IMR-90 (cell line): ENCODE data around the gene TEX52. TPM values are rescaled to one million over a fixed set of nuclear protein-coding genes. Genes with fewer than 3 reads are reported as not detected.

Source experiments
- ATAC-seq: fragments of 200-7000 bp; cut with Tn5 transposase; 2 replicates; pipeline ENCODE4 v1.9.1; 2020; ENCODE audit warnings: low read depth, mild to moderate bottlenecking, moderate library complexity
- BruUV-seq: library from RNA; stranded (reverse); fragments of 400-500 nt; replicated peaks from 2 replicates; lab custom pipeline; 2021; lab: Mats Ljungman, UMichigan
- CTCF ChIA-PET: fragments of 300-600 bp; formaldehyde crosslinking; extraction: SDS; loops from one replicate; lab custom pipeline; 2021; ENCODE audit warnings: antibody characterized with exemption; lab: Yijun Ruan, JAX
- POLR2A ChIA-PET: fragments of 300-600 bp; sonication (Branson Sonifier 250); formaldehyde crosslinking; loops from one replicate; lab custom pipeline; 2022; ENCODE audit warnings: antibody characterized with exemption; ENCODE audit not compliant: unreplicated experiment; lab: Charles Lee
- DNase-seq: peaks from one replicate; pipeline ENCODE4 v3.0.0; 2013
- H2AFZ ChIP-seq: replicated peaks from 2 replicates; pipeline ENCODE3; 2013; ENCODE audit warnings: low read length, mild to moderate bottlenecking; ENCODE audit not compliant: poor library complexity
- H2AK5ac ChIP-seq: 2 replicates; pipeline ENCODE4 v1.6.1; 2013; ENCODE audit warnings: low read depth, low read length, inconsistent platforms
- H2AK9ac ChIP-seq: replicated peaks from 2 replicates; pipeline ENCODE3; 2013; ENCODE audit warnings: mild to moderate bottlenecking, low read depth, low read length, moderate library complexity; ENCODE audit not compliant: poor library complexity
- H2BK120ac ChIP-seq: 2 replicates; pipeline ENCODE4 v1.6.1; 2013; ENCODE audit warnings: low read depth, low read length, inconsistent platforms
- H2BK15ac ChIP-seq: 3 replicates; pipeline ENCODE4 v1.6.1; 2013; ENCODE audit warnings: low read depth, low read length, inconsistent platforms
- H2BK20ac ChIP-seq: 2 replicates; pipeline ENCODE4 v1.6.1; 2013; ENCODE audit warnings: low read depth, mild to moderate bottlenecking, inconsistent platforms, low read length, moderate library complexity
- H2BK5ac ChIP-seq: 2 replicates; pipeline ENCODE4 v1.6.1; 2013; ENCODE audit warnings: mild to moderate bottlenecking, low read depth, low read length, inconsistent platforms; ENCODE audit not compliant: poor library complexity, severe bottlenecking
- H3K14ac ChIP-seq: replicated peaks from 2 replicates; pipeline ENCODE4 v1.6.1; 2013; ENCODE audit warnings: low read depth, low read length, inconsistent platforms
- H3K18ac ChIP-seq: 2 replicates; pipeline ENCODE4 v1.6.1; 2013; ENCODE audit warnings: low read depth, low read length, control low read depth
- H3K23ac ChIP-seq: 2 replicates; pipeline ENCODE4 v1.6.1; 2013; ENCODE audit warnings: low read depth, low read length, inconsistent platforms
- H3K27ac ChIP-seq: 2 replicates; pipeline ENCODE4 v1.5.1; 2013; ENCODE audit warnings: mild to moderate bottlenecking, control low read depth, low read length; ENCODE audit not compliant: insufficient read depth
- H3K27me3 ChIP-seq: 2 replicates; pipeline ENCODE4 v1.6.1; 2013; ENCODE audit warnings: low read length; ENCODE audit not compliant: control insufficient read depth, insufficient read depth
- H3K36me3 ChIP-seq: 2 replicates; pipeline ENCODE4 v1.6.1; 2013; ENCODE audit warnings: low read length, mixed read lengths; ENCODE audit not compliant: control insufficient read depth, insufficient read depth
- H3K4ac ChIP-seq: 2 replicates; pipeline ENCODE4 v1.6.1; 2013; ENCODE audit warnings: low read depth, low read length, inconsistent platforms
- H3K4me1 ChIP-seq: 2 replicates; pipeline ENCODE4 v1.6.1; 2013; ENCODE audit warnings: low read length, mixed read lengths; ENCODE audit not compliant: control insufficient read depth, insufficient read depth
- H3K4me2 ChIP-seq: 2 replicates; pipeline ENCODE4 v1.6.1; 2013; ENCODE audit warnings: low read depth, mild to moderate bottlenecking, control low read depth, low read length, moderate library complexity
- H3K4me3 ChIP-seq: 2 replicates; pipeline ENCODE4 v1.5.1; 2013; ENCODE audit warnings: low read depth, mild to moderate bottlenecking, control low read depth, low read length, moderate library complexity; ENCODE audit not compliant: insufficient read depth
- H3K56ac ChIP-seq: 2 replicates; pipeline ENCODE4 v1.6.1; 2013; ENCODE audit warnings: low read length, inconsistent platforms; ENCODE audit not compliant: insufficient read depth; ENCODE audit errors: extremely low read depth
- H3K79me1 ChIP-seq, 2 experiments: 2 replicates each; pipeline ENCODE4 v1.6.1; 2013; ENCODE audit warnings: low read length in 2 of 2, inconsistent platforms in 1 of 2, low read depth in 1 of 2
- H3K9ac ChIP-seq: 2 replicates; pipeline ENCODE4 v1.6.1; 2013; ENCODE audit warnings: low read depth, low read length, control low read depth
- H3K9me1 ChIP-seq: 2 replicates; pipeline ENCODE4 v1.6.1; 2013; ENCODE audit warnings: low read length, inconsistent platforms; ENCODE audit not compliant: insufficient read depth
- H3K9me3 ChIP-seq: 2 replicates; pipeline ENCODE4 v1.6.1; 2013; ENCODE audit warnings: low read length; ENCODE audit not compliant: control insufficient read depth, insufficient read depth
- H4K20me1 ChIP-seq: 2 replicates; pipeline ENCODE4 v1.6.1; 2013; ENCODE audit warnings: low read length, inconsistent platforms; ENCODE audit not compliant: insufficient read depth
- H4K5ac ChIP-seq: 2 replicates; pipeline ENCODE4 v1.6.1; 2013; ENCODE audit warnings: mild to moderate bottlenecking, low read depth, low read length, control low read depth
- H4K8ac ChIP-seq, 2 experiments: 2 replicates each; pipeline ENCODE4 v1.6.1; 2013; ENCODE audit warnings: low read depth in 2 of 2, low read length in 2 of 2, control low read depth in 1 of 2, inconsistent platforms in 1 of 2
- H4K91ac ChIP-seq: 2 replicates; pipeline ENCODE4 v1.6.1; 2013; ENCODE audit warnings: low read depth, low read length, inconsistent platforms; ENCODE audit not compliant: insufficient read depth
- MAZ ChIP-seq: IDR thresholded peaks from 2 replicates; pipeline ENCODE4 v1.6.1; 2012; ENCODE audit warnings: low read depth, mild to moderate bottlenecking, low read length, improper control_type of control experiment, moderate library complexity, borderline replicate concordance
- POLR2A ChIP-seq: IDR thresholded peaks from 2 replicates; pipeline ENCODE4 v1.6.1; 2012; ENCODE audit warnings: mild to moderate bottlenecking, low read depth, low read length
- WGBS, 2 experiments: methylation state at CpG; one replicate each; pipeline versions ENCODE4 v1.1.5 to v1.1.7; 2013; ENCODE audit warnings: missing lambda C conversion rate in 2 of 2; ENCODE audit not compliant: insufficient read length in 1 of 2; ENCODE audit errors: extremely low coverage in 2 of 2; 5-methylcytosine and 5-hydroxymethylcytosine counted together
- dilution Hi-C: fragments of 300-500 bp; cut with HindIII; formaldehyde crosslinking; loops from one replicate; pipeline ENCODE4 v1.14.3; 2018; ENCODE audit warnings: low sequenced_read_pairs; ENCODE audit not compliant: unreplicated experiment
- in situ Hi-C: fragments of 300-500 bp; cut with MboI; formaldehyde crosslinking; loops from 3 replicates; pipeline ENCODE4 v1.14.3; 2019; ENCODE audit warnings: low sequenced_read_pairs, inconsistent platforms, mixed read lengths
- intact Hi-C: fragments of 100-400 bp; cut with micrococcal nuclease; formaldehyde crosslinking; loops from 2 replicates; pipeline ENCODE4 v1.10.0; 2022
- polyA plus RNA-seq, 3 experiments: library from polyadenylated mRNA; depleted of rRNA; stranded (reverse); fragments of >200 nt; gene quantifications; 2 replicates each; pipeline ENCODE4 v1.2.3, GENCODE V29; 2012; ENCODE audit warnings: low replicate concordance in 1 of 3
- total RNA-seq: library from RNA; depleted of rRNA; stranded (reverse); fragments of >200 nt; gene quantifications from 2 replicates; pipeline ENCODE4 v1.2.3, GENCODE V29; 2012

Gene TEX52
- total and polyA plus RNA-seq, 2 of the 4 experiments (the other 2 are of a cell fraction), result not detected

DNA sequence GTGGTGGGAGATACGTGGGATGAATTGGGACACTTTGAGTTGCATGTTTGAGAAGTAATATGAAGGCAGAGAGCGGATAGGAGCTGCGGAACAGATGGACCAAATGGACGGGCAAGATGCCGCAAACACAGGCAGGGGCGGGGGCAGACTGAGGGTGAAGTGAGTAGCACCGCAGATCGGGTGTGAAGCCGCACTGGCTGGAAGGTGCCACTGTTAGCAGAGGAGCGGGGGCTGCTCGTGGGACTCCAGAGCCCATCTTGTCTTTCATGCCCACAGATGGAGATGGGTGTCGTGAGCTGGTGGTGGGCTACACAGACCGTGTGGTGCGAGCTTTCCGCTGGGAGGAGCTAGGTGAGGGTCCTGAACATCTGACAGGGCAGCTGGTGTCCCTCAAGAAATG is 37.0 kb downstream of the TEX52 start:
- 98% methylated on average over 13 of the region's 15 CpGs; no CpG with 5 or more reads in 1 of the 2 experiments for WGBS, 2 experiments
- Histone ChIP-seq H2AFZ (no peak overlapping the region), H4K20me1 (no peaks in the 10 kb centered on the region), H4K91ac (no peak overlapping the region), H3K27ac (no peak overlapping the region), H3K14ac (no peak overlapping the region), H3K56ac (no peak overlapping the region), H3K36me3 (peaks cover 60% of the 10 kb centered on the region), H3K23ac (no peak overlapping the region), H3K79me1 (peaks cover 6 to 26% of the 10 kb centered on the region in 2 experiments), H3K4me3 (no peak overlapping the region), H2BK15ac (no peak overlapping the region), H2BK20ac (no peak overlapping the region), H3K18ac (no peak overlapping the region), H3K27me3 (no peaks in the 10 kb centered on the region), H3K4me1 (no peaks in the 10 kb centered on the region), H3K4ac (no peak overlapping the region), H2BK120ac (no peak overlapping the region), H2BK5ac (no peak overlapping the region), H3K9me3 (no peaks in the 10 kb centered on the region), H3K9me1 (no peaks in the 10 kb centered on the region), H2AK5ac (no peak overlapping the region), H3K9ac (no peak overlapping the region), H2AK9ac (no peak overlapping the region), H4K8ac (no peak overlapping the region), H4K5ac (no peak overlapping the region), H3K4me2 (no peak overlapping the region)
- ChIA-PET POLR2A (no interaction called here), CTCF (no interaction called here)
- ATAC-seq (no peak), DNase-seq (no peak)
- in situ Hi-C loops, result no loop called here
- intact Hi-C loops, result no loop called here
- no TSS peak for BruUV-seq
- dilution Hi-C loops, result no loop called here
- TF ChIP-seq MAZ (no peak), POLR2A (no peak)
